KMS-11 (cell line): ENCODE results near the gene ANKIB1.
"Not testable (repeated sequence)": the region's sequence is repeated elsewhere in the genome, so short reads cannot be mapped to it uniquely, and the experiment has no call there.

Experiments
- H2AFZ ChIP-seq: fragments of 200-600 bp; sonication (generic); 2 replicates; pipeline ENCODE4 v1.6.1; 2016; ENCODE audit warnings: antibody characterized with exemption, mixed run types, low read depth
- H3K27ac ChIP-seq: fragments of 200-600 bp; sonication (generic); 2 replicates; pipeline ENCODE4 v1.6.1; 2016; ENCODE audit warnings: mild to moderate bottlenecking, mixed run types
- H3K27me3 ChIP-seq: fragments of 200-600 bp; sonication (generic); 2 replicates; pipeline ENCODE4 v1.6.1; 2017; ENCODE audit warnings: mild to moderate bottlenecking, low read depth, mixed run types, moderate library complexity; ENCODE audit not compliant: insufficient read depth
- H3K36me3 ChIP-seq: fragments of 200-600 bp; sonication (generic); 2 replicates; pipeline ENCODE4 v1.6.1; 2017; ENCODE audit warnings: mild to moderate bottlenecking, mixed run types; ENCODE audit not compliant: insufficient read depth
- H3K4me1 ChIP-seq: fragments of 200-600 bp; sonication (generic); 2 replicates; pipeline ENCODE4 v1.6.1; 2016; ENCODE audit warnings: mild to moderate bottlenecking, low read depth, mixed run types; ENCODE audit not compliant: poor library complexity, severe bottlenecking
- H3K4me2 ChIP-seq: fragments of 200-600 bp; sonication (generic); 2 replicates; pipeline ENCODE4 v1.7.0; 2016; ENCODE audit warnings: mild to moderate bottlenecking, mixed run types
- H3K4me3 ChIP-seq: fragments of 200-600 bp; sonication (generic); IDR thresholded peaks from 2 replicates; pipeline ENCODE4 v1.6.1; 2017; ENCODE audit warnings: low read depth, low read length, mixed read lengths; ENCODE audit not compliant: insufficient read depth
- H3K79me2 ChIP-seq: fragments of 200-600 bp; sonication (generic); 2 replicates; pipeline ENCODE4 v1.6.1; 2016; ENCODE audit warnings: low read depth, mixed run types; ENCODE audit not compliant: insufficient read depth
- H3K9ac ChIP-seq: fragments of 200-600 bp; sonication (generic); 2 replicates; pipeline ENCODE4 v1.6.1; 2016; ENCODE audit warnings: mild to moderate bottlenecking, mixed run types
- H4K20me1 ChIP-seq: fragments of 200-600 bp; sonication (generic); 2 replicates; pipeline ENCODE4 v1.6.1; 2016; ENCODE audit warnings: mild to moderate bottlenecking, mixed run types; ENCODE audit not compliant: insufficient read depth
- TF ChIP-seq, protein P1 (sequence below): fragments of 200-600 bp; sonication (generic); conservative IDR thresholded peaks from 2 replicates; pipeline ENCODE4 v1.6.1; 2017; ENCODE audit warnings: low read depth, mild to moderate bottlenecking, antibody characterized with exemption, low read length, moderate library complexity, mixed read lengths

Gene ANKIB1

DNA sequence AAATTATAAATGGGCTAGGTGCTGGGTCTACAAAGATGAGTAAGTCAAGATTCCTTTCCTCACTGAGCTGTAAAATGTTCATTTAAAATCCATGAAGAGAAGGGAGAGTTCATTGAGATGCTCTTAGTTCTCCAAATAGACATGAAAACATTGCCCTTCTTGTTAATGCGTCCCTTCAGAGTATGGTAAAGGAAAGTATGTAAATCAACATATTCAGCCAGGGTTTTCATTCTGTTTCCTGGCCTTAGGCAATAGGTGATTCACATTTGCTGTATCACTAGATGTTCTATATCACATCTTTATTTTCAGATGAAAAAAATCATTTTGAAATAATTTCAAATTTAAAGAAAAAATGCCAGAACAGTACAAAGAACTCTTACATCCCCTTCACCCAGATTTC is 5.4 kb downstream of the ANKIB1 start:
- Histone ChIP-seq H3K36me3 (no peaks in the 10 kb centered on the region), H3K4me3 (no peak overlapping the region), H3K27me3 (no peaks in the 10 kb centered on the region), H4K20me1 (no peaks in the 10 kb centered on the region; the same call in 1 of the 2 replicates), H2AFZ (no peak overlapping the region), H3K79me2 (peaks cover 81% of the 10 kb centered on the region), H3K9ac (no peak overlapping the region), H3K4me2 (no peak overlapping the region), H3K27ac (no peak overlapping the region), H3K4me1 (peaks cover 33% of the 10 kb centered on the region)
- TF ChIP-seq, protein P1, sequence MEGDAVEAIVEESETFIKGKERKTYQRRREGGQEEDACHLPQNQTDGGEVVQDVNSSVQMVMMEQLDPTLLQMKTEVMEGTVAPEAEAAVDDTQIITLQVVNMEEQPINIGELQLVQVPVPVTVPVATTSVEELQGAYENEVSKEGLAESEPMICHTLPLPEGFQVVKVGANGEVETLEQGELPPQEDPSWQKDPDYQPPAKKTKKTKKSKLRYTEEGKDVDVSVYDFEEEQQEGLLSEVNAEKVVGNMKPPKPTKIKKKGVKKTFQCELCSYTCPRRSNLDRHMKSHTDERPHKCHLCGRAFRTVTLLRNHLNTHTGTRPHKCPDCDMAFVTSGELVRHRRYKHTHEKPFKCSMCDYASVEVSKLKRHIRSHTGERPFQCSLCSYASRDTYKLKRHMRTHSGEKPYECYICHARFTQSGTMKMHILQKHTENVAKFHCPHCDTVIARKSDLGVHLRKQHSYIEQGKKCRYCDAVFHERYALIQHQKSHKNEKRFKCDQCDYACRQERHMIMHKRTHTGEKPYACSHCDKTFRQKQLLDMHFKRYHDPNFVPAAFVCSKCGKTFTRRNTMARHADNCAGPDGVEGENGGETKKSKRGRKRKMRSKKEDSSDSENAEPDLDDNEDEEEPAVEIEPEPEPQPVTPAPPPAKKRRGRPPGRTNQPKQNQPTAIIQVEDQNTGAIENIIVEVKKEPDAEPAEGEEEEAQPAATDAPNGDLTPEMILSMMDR, result no peak

DNA sequence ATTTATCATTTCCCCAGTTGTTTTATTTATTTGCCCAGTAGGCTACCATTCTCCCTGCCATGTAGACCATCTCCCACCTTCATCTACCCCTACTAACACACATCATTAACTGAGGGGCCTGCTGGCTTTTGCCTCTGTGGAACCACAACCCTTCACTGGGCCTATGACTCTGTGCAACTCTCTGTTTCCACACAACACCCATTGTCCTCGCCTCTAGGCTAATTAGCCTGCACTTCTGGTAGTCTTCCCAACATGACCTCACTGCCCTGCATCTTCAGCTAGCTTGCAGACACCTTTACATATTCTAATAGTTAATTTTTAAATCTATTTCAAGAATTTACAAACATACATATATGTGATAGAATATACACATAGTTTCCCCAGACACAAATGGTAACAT is 7.5 kb downstream of the ANKIB1 start:
- TF ChIP-seq, protein P1, result no peak
- H3K9ac ChIP-seq, result no peak overlapping the region

DNA sequence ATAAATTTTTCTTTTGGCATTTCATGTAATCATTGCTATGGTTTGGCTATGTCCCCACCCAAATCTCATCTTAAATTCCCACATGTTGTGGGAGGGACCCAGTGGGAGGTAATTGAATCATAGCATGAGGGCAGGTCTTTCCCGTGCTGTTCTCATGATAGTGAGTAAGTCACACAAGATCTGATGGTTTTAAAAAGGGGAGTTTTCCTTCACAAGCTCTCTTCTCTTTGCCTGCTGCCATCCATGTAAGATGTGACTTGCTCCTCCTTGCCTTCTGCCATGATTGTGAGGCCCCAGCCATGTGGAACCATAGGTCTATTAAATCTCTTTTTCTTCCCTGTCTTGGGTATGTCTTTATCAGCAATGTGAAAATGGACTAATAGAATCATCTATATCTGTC is 9.0 kb downstream of the ANKIB1 start:
- H3K4me2 ChIP-seq, H3K36me3 ChIP-seq, H2AFZ ChIP-seq, H4K20me1 ChIP-seq, H3K4me3 ChIP-seq, H3K9ac ChIP-seq, H3K27me3 ChIP-seq, H3K4me1 ChIP-seq: not testable (repeated sequence)
- Histone ChIP-seq H3K27ac (peak overlapping the region; percentile 14; the same call in 1 of the 2 replicates), H3K79me2 (peaks cover 62% of the 10 kb centered on the region)

More for the DNA sequence above, 7.5 kb downstream of the ANKIB1 start:
- Histone ChIP-seq H3K4me1 (peaks cover 21% of the 10 kb centered on the region), H4K20me1 (no peaks in the 10 kb centered on the region; the same call in 1 of the 2 replicates), H3K36me3 (no peaks in the 10 kb centered on the region), H3K27me3 (no peaks in the 10 kb centered on the region), H3K79me2 (peaks cover 72% of the 10 kb centered on the region), H2AFZ (no peak overlapping the region), H3K27ac (no peak overlapping the region), H3K4me3 (no peak overlapping the region), H3K4me2 (no peak overlapping the region)

DNA sequence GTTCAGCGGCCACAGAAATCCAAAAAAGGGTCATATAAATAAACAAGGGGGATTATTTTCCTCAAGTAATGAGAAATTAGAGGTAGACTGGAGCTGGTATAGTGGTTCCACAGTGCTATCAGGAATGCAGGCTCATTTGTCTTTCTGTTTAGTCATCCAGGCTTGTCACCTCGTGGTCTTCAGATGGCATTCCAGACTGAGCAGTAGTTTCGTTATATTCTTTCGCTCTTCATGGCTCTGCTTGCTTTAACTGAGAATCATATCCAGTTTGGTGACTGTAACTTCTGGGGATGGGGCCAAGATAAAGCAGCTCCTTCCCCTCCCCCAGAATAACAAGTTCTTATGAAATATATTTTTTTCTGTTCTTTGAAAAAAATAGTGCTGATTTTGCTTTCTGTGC is 9.5 kb downstream of the ANKIB1 start:
- peaks cover 58% of the 10 kb centered on the region for H3K79me2 ChIP-seq
- TF ChIP-seq, protein P1, result no peak
- no peak overlapping the region for H3K9ac ChIP-seq
- no peak overlapping the region for H3K4me3 ChIP-seq
- H4K20me1 ChIP-seq, result no peaks in the 10 kb centered on the region; the same call in 1 of the 2 replicates
- H3K36me3 ChIP-seq, result no peaks in the 10 kb centered on the region
- H3K4me2 ChIP-seq, result no peak overlapping the region; the same call in 1 of the 2 replicates
- no peaks in the 10 kb centered on the region for H3K27me3 ChIP-seq
- peak overlapping the region; percentile 14; the same call in 1 of the 2 replicates for H3K27ac ChIP-seq
- H2AFZ ChIP-seq, result no peak overlapping the region
- H3K4me1 ChIP-seq, result peaks cover 9% of the 10 kb centered on the region

DNA sequence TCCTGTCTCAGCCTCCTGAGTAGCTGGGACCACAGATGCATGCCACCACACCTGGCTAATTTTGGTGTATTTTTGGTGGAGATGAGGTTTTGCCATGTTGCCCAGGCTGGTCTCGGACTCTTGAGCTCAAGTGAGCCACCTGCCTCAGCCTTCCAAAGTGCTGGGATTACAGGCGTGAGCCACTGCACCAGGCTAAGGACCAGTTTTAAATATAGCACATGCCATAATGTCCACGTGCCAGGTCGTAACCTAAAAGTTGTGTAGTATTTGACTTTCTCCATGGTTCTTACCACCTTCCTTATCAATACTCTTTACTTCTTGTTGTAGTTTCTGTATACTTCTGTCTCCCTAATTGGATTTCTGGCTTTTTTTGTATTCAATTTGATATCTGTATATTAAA is 13.3 kb downstream of the ANKIB1 start:
- Histone ChIP-seq H3K4me3 (no peak overlapping the region), H3K9ac (no peak overlapping the region), H4K20me1 (no peaks in the 10 kb centered on the region; the same call in 1 of the 2 replicates), H3K27me3 (no peaks in the 10 kb centered on the region), H3K79me2 (peaks cover 30% of the 10 kb centered on the region; the same call in 1 of the 2 replicates), H3K4me2 (no peak overlapping the region), H2AFZ (no peak overlapping the region), H3K4me1 (peaks cover 9% of the 10 kb centered on the region), H3K36me3 (no peaks in the 10 kb centered on the region), H3K27ac (no peak overlapping the region)
- TF ChIP-seq, protein P1, result no peak
